ENCODE data around the gene TBC1D9. TPM values are rescaled to one million over a fixed set of nuclear protein-coding genes. Genes with fewer than 3 reads are reported as not detected.
A peak's percentile ranks its signal among the peaks of the same experiment; 100 is the strongest.

TBC1D9 gene
- polyA plus RNA-seq, 1 of the 3 experiments (the other 2 are of a cell fraction) = 13.5 TPM

DNA sequence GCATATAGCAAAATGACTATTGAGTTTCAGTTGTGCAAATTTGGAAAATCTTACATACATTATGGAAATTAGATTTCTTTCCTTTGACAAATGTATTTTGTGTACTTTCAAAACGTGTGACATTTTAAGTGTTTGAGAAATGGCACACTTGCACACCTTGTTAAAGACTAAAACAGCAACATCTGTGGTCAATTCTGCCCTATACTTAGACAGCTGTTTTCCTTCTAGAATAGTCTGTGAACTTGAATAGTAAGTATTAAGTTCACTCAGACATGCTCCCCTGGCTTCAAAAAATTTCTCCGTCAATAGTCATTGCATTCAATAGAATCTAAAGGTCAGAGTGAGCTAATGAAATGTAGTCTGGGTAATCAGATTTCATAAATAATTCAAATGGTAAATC is 21.7 kb upstream of the TBC1D9 start:
- H3K27me3 ChIP-seq (ENCODE audit: insufficient read depth) = no peaks in the 10 kb centered on the region
- H4K20me1 ChIP-seq (ENCODE audit: insufficient read depth) = no peaks in the 10 kb centered on the region
- DNase-seq = no peak
- H3K4me2 ChIP-seq = no peak overlapping the region
- CTCF ChIA-PET = no interaction called here
- H3K9me3 ChIP-seq = no peaks in the 10 kb centered on the region
- H3K9me2 ChIP-seq = no peaks in the 10 kb centered on the region
- no peaks in the 10 kb centered on the region for H3K4me1 ChIP-seq (ENCODE audit: control insufficient read depth in 1 of 2, insufficient read depth in 2 of 2, low read depth in 1 of 2, low read length in 1 of 2)
- peaks cover 6% of the 10 kb centered on the region for H3F3A ChIP-seq (replicated peaks; ENCODE audit: insufficient read depth)
- no peak overlapping the region for H3K27ac ChIP-seq (ENCODE audit: low read depth in 2 of 2, low read length in 1 of 2)
- no peak for TF ChIP-seq YY1 (IDR thresholded peaks at IDR 0.05; ENCODE audit: low read depth)
- no peaks in the 10 kb centered on the region for H3K79me2 ChIP-seq (ENCODE audit: insufficient read depth)
- no peak overlapping the region for H3K4me3 ChIP-seq (ENCODE audit: low read depth in 2 of 2, low read length in 1 of 2)
- WGBS (ENCODE audit: low lambda C conversion rate) = 66% methylated on average over 2 of the region's 2 CpGs
- no peaks in the 10 kb centered on the region for H3K36me3 ChIP-seq (replicated peaks in 1 of 2; ENCODE audit: control insufficient read depth in 1 of 2, insufficient read depth in 2 of 2, low read length in 1 of 2)
- H3K9ac ChIP-seq = no peak overlapping the region
- POLR2A ChIA-PET = no interaction called here
- no peak overlapping the region for H2AFZ ChIP-seq (ENCODE audit: low read depth)

- Histone ChIP-seq H3K79me2 (ENCODE audit: insufficient read depth) (no peaks in the 10 kb centered on the region), H3K4me1 (ENCODE audit: control insufficient read depth in 1 of 2, insufficient read depth in 2 of 2, low read depth in 1 of 2, low read length in 1 of 2) (no peaks in the 10 kb centered on the region), H3K9me2 (no peaks in the 10 kb centered on the region), H3K36me3 (replicated peaks in 1 of 2; ENCODE audit: control insufficient read depth in 1 of 2, insufficient read depth in 2 of 2, low read length in 1 of 2) (no peaks in the 10 kb centered on the region), H3K27ac (ENCODE audit: low read depth in 2 of 2, low read length in 1 of 2) (no peak overlapping the region), H3K9ac (no peak overlapping the region), H3F3A (replicated peaks; ENCODE audit: insufficient read depth) (peaks cover 6% of the 10 kb centered on the region), H3K9me3 (no peaks in the 10 kb centered on the region), H3K27me3 (ENCODE audit: insufficient read depth) (no peaks in the 10 kb centered on the region), H2AFZ (ENCODE audit: low read depth) (no peak overlapping the region), H3K4me3 (ENCODE audit: low read depth in 2 of 2, low read length in 1 of 2) (no peak overlapping the region), H4K20me1 (ENCODE audit: insufficient read depth) (no peaks in the 10 kb centered on the region), H3K4me2 (no peak overlapping the region)
- 80% methylated on average over 1 of the region's 1 CpG for whole genome bisulfite sequencing (ENCODE audit: low lambda C conversion rate)
- TF ChIP-seq GATA2 (CRISPR knock-in tag; IDR thresholded peaks at IDR 0.05) = no peak
- TF ChIP-seq, protein P1, sequence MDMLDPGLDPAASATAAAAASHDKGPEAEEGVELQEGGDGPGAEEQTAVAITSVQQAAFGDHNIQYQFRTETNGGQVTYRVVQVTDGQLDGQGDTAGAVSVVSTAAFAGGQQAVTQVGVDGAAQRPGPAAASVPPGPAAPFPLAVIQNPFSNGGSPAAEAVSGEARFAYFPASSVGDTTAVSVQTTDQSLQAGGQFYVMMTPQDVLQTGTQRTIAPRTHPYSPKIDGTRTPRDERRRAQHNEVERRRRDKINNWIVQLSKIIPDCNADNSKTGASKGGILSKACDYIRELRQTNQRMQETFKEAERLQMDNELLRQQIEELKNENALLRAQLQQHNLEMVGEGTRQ (IDR thresholded peaks at IDR 0.05; ENCODE audit: borderline replicate concordance, low read depth, low read length) = no peak
- no peak for TF ChIP-seq ELF1 (IDR thresholded peaks at IDR 0.05)
- TF ChIP-seq TCF12 (IDR thresholded peaks at IDR 0.05) = no peak
- TF ChIP-seq POLR2AphosphoS5 (IDR thresholded peaks at IDR 0.05; ENCODE audit: low read depth, low read length) = no peak
- TF ChIP-seq NFIC (IDR thresholded peaks at IDR 0.05; ENCODE audit: borderline replicate concordance) = no peak
- DNase-seq = no peak
- POLR2A ChIA-PET = no interaction called here
- CTCF ChIA-PET = no interaction called here
These were observed 21.2 kb upstream of the TBC1D9 start for GRCh38 chr4:140777386-140777785.

GRCh38 chr4:140776556-140776955 is 20.4 kb upstream of the TBC1D9 start:
- Histone ChIP-seq H3K4me1 (ENCODE audit: control insufficient read depth in 1 of 2, insufficient read depth in 2 of 2, low read depth in 1 of 2, low read length in 1 of 2) (no peaks in the 10 kb centered on the region), H3K4me3 (ENCODE audit: low read depth in 2 of 2, low read length in 1 of 2) (no peak overlapping the region), H3F3A (replicated peaks; ENCODE audit: insufficient read depth) (peaks cover 3% of the 10 kb centered on the region), H2AFZ (ENCODE audit: low read depth) (0 out of 2 replicates have a peak overlapping the region, but pooled peaks have one; percentile 6), H3K9ac (no peak overlapping the region), H3K79me2 (ENCODE audit: insufficient read depth) (no peaks in the 10 kb centered on the region), H3K27ac (ENCODE audit: low read depth in 2 of 2, low read length in 1 of 2) (no peak overlapping the region), H3K36me3 (replicated peaks in 1 of 2; ENCODE audit: control insufficient read depth in 1 of 2, insufficient read depth in 2 of 2, low read length in 1 of 2) (no peaks in the 10 kb centered on the region), H3K27me3 (ENCODE audit: insufficient read depth) (no peaks in the 10 kb centered on the region), H4K20me1 (ENCODE audit: insufficient read depth) (no peaks in the 10 kb centered on the region), H3K9me2 (no peaks in the 10 kb centered on the region), H3K4me2 (no peak overlapping the region), H3K9me3 (no peaks in the 10 kb centered on the region)
- ChIA-PET CTCF (no interaction called here), POLR2A (no interaction called here)
- 77% methylated on average over 2 of the region's 2 CpGs for WGBS (ENCODE audit: low lambda C conversion rate)
- DNase-seq = no peak
- TF ChIP-seq POLR2AphosphoS5 (IDR thresholded peaks at IDR 0.05; ENCODE audit: low read depth, low read length) (no peak), TCF12 (IDR thresholded peaks at IDR 0.05) (no peak), TEAD4 (IDR thresholded peaks at IDR 0.05; ENCODE audit: borderline replicate concordance, insufficient read depth) (no peak), FOXJ3 (CRISPR knock-in tag; IDR thresholded peaks at IDR 0.05) (no peak), TAF1 (IDR thresholded peaks at IDR 0.05; ENCODE audit: borderline replicate concordance, low read depth, low read length) (no peak), JUND (IDR thresholded peaks at IDR 0.05) (no peak), MXI1 (IDR thresholded peaks at IDR 0.05; ENCODE audit: low read depth, low read length) (no peak), RFX5 (IDR thresholded peaks at IDR 0.05; ENCODE audit: low read length) (no peak), GABPA (IDR thresholded peaks at IDR 0.05; ENCODE audit: low read depth) (no peak), IRF3 (IDR thresholded peaks at IDR 0.05; ENCODE audit: low read depth, low read length) (no peak)
- TF ChIP-seq, protein P2, sequence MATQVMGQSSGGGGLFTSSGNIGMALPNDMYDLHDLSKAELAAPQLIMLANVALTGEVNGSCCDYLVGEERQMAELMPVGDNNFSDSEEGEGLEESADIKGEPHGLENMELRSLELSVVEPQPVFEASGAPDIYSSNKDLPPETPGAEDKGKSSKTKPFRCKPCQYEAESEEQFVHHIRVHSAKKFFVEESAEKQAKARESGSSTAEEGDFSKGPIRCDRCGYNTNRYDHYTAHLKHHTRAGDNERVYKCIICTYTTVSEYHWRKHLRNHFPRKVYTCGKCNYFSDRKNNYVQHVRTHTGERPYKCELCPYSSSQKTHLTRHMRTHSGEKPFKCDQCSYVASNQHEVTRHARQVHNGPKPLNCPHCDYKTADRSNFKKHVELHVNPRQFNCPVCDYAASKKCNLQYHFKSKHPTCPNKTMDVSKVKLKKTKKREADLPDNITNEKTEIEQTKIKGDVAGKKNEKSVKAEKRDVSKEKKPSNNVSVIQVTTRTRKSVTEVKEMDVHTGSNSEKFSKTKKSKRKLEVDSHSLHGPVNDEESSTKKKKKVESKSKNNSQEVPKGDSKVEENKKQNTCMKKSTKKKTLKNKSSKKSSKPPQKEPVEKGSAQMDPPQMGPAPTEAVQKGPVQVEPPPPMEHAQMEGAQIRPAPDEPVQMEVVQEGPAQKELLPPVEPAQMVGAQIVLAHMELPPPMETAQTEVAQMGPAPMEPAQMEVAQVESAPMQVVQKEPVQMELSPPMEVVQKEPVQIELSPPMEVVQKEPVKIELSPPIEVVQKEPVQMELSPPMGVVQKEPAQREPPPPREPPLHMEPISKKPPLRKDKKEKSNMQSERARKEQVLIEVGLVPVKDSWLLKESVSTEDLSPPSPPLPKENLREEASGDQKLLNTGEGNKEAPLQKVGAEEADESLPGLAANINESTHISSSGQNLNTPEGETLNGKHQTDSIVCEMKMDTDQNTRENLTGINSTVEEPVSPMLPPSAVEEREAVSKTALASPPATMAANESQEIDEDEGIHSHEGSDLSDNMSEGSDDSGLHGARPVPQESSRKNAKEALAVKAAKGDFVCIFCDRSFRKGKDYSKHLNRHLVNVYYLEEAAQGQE (IDR thresholded peaks at IDR 0.05; ENCODE audit: low read depth, low read length) = no peak
- TF ChIP-seq, protein P1 (IDR thresholded peaks at IDR 0.05; ENCODE audit: borderline replicate concordance, low read depth, low read length) = no peak
- TF ChIP-seq, protein P3, sequence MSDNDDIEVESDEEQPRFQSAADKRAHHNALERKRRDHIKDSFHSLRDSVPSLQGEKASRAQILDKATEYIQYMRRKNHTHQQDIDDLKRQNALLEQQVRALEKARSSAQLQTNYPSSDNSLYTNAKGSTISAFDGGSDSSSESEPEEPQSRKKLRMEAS (IDR thresholded peaks at IDR 0.05; ENCODE audit: low read depth) = no peak

All from SK-N-SH (cell line).